ENCODE measurements around the gene MYO18A.

MYO18A gene

GRCh38 chr17:29165800-29166506, 14.2 kb downstream of the MYO18A start:
- DNase-seq (ENCODE audit: low read depth in 2 of 2) = no peak

- DNase-seq (ENCODE audit: low read depth in 2 of 2) = no peak
Observed at GRCh38 chr17:29165261-29165660, 14.9 kb downstream of the MYO18A start.

DNA sequence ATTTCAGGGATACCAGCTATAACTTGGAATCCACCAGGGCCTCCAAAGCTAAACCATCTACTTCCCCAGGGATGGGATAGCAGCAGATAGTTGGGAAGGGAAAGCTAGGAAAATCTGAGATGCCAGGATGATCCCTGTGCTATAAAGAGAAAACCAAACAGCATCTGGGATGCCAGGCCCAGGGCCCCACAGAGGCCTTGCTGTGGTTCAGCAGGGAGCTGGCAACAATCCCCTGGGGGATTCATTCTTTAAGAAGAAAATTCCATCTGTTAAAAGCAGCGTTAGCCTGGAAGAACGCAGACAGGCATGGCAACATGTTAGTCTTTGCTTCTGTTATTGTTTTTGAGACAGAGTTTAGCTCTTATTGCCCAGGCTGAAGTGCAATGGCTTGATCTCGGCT, 16.6 kb downstream of the MYO18A start:
- DNase-seq (ENCODE audit: low read depth in 2 of 2) = peak in 1 of 2 experiments; percentile 30

DNA sequence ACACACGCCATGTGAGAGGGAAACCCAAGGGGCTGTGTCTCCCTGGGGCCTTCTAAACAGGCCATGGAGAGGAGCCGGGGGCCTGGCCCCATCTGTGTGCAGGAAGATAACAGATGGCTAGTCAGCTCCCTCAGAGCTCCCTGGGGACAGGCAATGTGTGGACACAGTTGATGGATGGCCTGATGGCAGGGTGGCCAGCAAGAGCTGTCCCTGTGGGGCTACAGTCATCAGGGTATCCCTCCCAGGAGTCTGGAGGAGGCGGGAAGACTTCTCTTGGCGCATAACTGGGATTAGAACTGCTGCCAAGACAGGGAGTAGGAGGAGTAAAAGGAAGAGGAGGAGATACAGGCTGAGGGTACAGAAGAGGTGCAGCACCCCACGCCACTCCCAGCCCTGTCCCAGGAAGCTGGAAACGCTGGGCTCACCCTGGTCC, 17.3 kb downstream of the MYO18A start:
- peak; percentile 56 to 58 for DNase-seq (ENCODE audit: low read depth in 2 of 2)

GRCh38 chr17:29162082-29162908, 17.9 kb downstream of the MYO18A start:
- no peak for DNase-seq (ENCODE audit: low read depth in 2 of 2)

- no peak for DNase-seq (ENCODE audit: low read depth in 2 of 2)
Observed at GRCh38 chr17:29160253-29160652, 19.9 kb downstream of the MYO18A start.

GRCh38 chr17:29159306-29159860, 20.8 kb downstream of the MYO18A start:
- no peak for DNase-seq (ENCODE audit: low read depth in 2 of 2)

GRCh38 chr17:29158488-29159275, 21.5 kb downstream of the MYO18A start:
- DNase-seq (ENCODE audit: low read depth in 2 of 2) = peak; percentile 50 to 55

GRCh38 chr17:29158096-29158487, 22.1 kb downstream of the MYO18A start:
- DNase-seq (ENCODE audit: low read depth in 2 of 2) = no peak

DNA sequence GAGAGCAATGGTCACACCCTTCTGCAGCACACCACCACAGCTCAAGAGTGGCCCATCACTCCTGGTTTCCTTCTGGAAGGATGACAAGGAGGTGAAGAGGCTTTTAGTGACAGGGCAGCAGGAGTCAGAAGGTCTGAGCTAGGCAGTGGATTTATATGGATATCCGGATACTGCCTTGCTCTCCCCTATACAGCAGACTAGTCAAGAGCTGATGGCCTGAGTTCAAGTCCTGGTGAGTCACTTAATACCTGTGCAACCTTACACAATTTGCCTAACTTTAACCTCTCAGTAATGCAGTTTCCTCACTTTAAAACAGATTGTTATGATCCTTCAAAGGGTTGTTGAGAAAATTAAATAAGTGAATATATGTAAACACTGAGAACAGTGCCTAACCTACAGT, 22.9 kb downstream of the MYO18A start:
- no peak for DNase-seq (ENCODE audit: low read depth in 2 of 2)

DNA sequence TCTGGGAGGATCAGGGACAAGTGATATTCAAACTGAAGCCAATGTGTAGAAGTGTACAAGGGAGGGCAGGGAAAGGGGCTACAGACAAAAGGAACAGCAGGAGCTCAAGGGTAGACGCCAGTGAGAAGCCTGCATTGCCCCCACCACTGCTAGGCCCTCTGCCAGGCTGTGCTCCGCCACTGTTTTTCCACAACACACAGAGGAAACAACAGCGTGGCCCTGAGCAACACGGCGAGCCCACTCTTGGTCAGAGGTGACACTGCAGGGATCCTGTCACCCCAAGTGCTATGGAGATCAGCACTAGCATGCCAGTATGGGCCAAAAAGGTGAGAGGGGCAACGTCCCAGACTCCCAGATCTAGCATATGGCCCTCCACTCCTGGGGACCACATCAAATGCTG, 23.4 kb downstream of the MYO18A start:
- no peak for DNase-seq (ENCODE audit: low read depth in 2 of 2)

DNA sequence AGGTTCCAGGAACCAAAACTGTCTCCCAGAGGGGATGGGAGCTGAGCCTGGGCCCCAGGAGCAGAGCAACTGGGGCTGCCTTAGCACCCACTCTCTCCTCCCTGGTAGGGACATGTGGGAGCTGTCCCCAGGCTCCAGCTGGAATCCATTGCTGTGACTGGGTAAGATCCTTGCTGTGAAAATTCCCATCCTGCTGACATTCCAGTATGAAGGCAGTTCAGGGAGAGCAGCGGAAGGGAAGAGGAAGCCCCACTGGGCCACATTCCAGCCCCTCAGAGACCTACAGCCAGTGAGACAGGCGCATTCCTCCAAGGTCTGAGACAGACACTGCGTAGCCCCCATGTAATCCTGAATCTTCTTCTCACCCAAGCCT, 24.2 kb downstream of the MYO18A start:
- peak; percentile 61 to 66 for DNase-seq (ENCODE audit: low read depth in 2 of 2)

DNA sequence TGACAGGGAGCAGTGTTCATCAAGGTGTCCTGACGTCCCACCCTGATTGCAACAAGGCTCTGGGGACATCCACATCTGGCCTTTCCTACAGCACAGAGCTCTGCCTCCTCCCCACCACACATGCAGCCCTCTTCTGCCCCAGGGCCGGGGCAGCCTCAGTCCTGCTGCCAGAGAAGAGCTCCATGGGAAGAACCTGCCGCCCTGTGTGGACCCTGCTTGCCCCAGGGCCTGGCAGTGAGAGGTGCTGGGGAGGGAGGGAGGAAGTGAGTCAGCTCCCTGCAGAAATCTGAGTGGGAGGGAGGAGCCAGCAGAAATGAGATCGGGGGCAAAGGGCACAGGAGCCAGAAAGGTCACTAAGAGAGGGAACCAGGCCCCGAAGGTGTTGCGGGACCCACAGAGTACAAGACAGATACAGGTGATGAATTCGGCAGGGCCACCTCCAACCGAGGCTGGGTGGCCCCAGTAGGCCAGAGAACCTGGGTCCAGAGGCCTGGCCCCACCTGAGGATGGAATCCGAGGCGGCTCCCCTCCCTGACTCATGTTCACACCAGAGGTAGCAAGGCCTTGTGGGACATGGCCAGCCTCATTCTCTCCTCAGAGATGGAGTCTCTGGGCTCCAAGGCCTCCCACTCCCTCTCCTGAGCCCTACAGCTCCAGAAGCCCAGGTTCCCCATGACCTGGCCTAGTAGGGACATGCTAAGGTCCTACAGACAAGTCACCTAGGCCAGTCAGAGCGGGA, 24.8 kb downstream of the MYO18A start:
- no peak for DNase-seq (ENCODE audit: low read depth in 2 of 2)

DNA sequence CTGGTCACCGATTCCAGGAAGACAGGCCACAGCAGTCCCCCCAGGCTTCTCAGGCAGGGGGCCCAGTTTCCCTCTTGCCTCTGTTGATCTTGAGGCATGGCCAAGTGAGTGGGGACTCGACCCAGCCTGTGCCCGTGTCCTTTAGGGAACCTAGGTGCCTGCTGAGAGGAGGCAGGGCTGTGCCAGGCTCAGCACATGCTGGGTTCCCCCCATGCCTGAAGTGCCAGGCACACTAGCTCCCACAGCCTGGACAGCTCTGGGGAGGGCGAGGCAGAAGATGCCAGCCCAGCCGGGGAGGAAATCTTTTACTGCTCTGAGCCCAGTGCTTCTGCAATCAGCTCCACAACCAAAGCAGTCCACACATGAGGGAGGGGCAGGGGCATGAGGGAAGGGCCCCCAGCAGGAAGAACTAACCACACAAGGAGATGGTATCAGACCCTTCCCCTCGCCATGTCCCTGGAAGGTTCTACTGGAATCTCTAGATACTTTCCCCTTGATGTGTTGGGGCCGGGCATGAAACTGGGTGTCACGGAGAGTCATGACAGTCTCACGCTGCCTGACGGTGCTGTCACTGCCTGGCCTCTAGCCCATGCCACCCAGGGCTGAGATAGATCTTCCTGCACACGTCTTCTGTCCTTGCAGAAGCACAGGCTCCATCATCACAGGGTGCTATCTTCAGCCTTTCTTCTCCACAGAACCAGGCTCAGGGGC, 25.5 kb downstream of the MYO18A start:
- DNase-seq (ENCODE audit: low read depth in 2 of 2) = no peak

GRCh38 chr17:29151567-29151966, 28.6 kb downstream of the MYO18A start:
- no peak for DNase-seq (ENCODE audit: low read depth in 2 of 2)

GRCh38 chr17:29150161-29150560, 30.0 kb downstream of the MYO18A start:
- DNase-seq (ENCODE audit: low read depth in 2 of 2) = no peak

DNA sequence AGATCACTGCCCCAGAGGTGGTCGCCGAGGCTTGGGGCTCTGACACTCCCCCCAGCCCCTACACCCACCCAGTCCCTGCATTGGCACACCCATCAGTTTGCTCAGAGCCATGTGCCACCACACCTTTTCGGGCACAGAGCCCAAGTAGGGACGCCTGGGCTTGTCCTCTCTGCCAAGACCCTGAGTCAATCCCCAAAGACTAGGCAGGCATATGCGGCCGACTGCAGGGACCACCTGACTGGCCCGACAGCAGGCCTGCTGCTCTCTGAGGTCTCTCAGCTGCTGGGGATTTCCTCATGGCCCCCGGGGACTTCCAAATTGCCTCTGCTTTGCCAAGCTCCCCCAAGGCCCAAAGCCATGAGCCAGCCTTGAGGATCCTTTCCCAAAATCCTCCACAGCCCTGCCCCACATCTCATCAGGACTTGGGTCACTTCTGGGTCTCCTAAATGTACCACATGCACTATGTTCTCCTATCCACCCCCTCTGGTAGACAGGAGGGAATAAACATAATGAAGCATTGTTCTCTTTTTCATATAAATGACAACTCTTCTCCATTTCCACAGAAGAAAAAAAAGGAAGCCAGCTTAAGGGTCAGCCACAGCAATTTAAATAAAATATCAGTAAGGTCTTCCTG, 30.6 kb downstream of the MYO18A start:
- DNase-seq (ENCODE audit: low read depth in 2 of 2) = no peak

DNA sequence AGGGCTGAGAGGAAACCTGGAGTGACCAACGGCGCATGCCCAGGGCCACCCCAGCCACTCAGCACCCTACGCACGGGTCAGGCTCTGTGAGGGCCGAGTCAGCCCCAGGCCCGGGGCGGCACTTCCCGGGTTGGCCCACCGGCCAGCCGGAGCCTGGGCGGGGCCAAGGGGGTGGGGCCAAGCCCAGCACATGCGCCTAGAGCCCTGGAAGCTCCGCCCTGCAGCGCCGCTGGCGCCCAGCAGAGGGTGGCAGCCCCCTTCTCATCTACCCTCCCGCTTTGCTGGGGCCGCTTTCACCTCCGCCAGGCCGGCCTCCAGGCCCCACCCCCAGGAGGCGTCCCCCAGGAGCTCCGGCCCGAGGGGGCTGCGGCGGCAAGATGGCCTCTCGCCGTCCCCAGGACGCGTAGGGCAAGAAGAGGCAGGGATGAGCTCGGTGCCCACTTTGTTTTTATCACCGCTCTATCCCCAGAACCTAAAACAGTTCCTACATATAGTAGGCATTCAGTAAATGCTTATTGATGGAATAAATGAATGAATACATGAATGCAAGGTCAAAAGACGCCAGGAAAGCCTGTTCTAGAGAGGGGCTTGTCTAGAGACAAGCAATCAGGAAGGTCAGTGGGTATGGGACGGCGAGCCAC, 31.3 kb downstream of the MYO18A start:
- DNase-seq (ENCODE audit: low read depth in 2 of 2) = peak; percentile 66 to 71

- no peak for DNase-seq (ENCODE audit: low read depth in 2 of 2)
Observed at GRCh38 chr17:29148257-29148789, 31.9 kb downstream of the MYO18A start.

Data from fibroblast of skin of left biceps (primary cell).